ENCODE measurements around the gene TSSK3. TPM values are rescaled to one million over a fixed set of nuclear protein-coding genes. Genes with fewer than 3 reads are reported as not detected.

The TSSK3 gene
- total RNA-seq, 2 donors from 2014 or later = 0.63 to 0.70 TPM

- no peaks in the 10 kb centered on the region for H3K27me3 ChIP-seq
- H3K9me3 ChIP-seq = no peaks in the 10 kb centered on the region
- H3K36me3 ChIP-seq = peaks cover 47% of the 10 kb centered on the region
- TF ChIP-seq CTCF (IDR thresholded peaks at IDR 0.05) = no peak
- no peak for DNase-seq (ENCODE audit: low spot score)
- H3K27ac ChIP-seq = no peak overlapping the region
- H3K4me1 ChIP-seq = peaks cover 0 to 10% of the 10 kb centered on the region in 2 donors
- H3K4me3 ChIP-seq = no peak overlapping the region
Observed at GRCh38 chr1:32329931-32330466, 32.3 kb upstream of the TSSK3 start.

- H3K36me3 ChIP-seq = peaks cover 47% of the 10 kb centered on the region
Observed at GRCh38 chr1:32330558-32331151, 31.7 kb upstream of the TSSK3 start.

GRCh38 chr1:32331549-32331948, 30.8 kb upstream of the TSSK3 start:
- Histone ChIP-seq H3K4me1 (peaks cover 0 to 19% of the 10 kb centered on the region in 2 donors), H3K27me3 (no peaks in the 10 kb centered on the region), H3K4me3 (no peak overlapping the region), H3K9me3 (no peaks in the 10 kb centered on the region), H3K27ac (no peak overlapping the region), H3K36me3 (peaks cover 47% of the 10 kb centered on the region)
- TF ChIP-seq CTCF (IDR thresholded peaks at IDR 0.05) = no peak
- DNase-seq (ENCODE audit: low spot score) = no peak

More at GRCh38 chr1:32330558-32331151, 31.7 kb upstream of the TSSK3 start:
- TF ChIP-seq CTCF (IDR thresholded peaks at IDR 0.05) = no peak
- Histone ChIP-seq H3K27me3 (no peaks in the 10 kb centered on the region), H3K4me3 (no peak overlapping the region), H3K4me1 (peaks cover 0 to 15% of the 10 kb centered on the region in 2 donors), H3K9me3 (no peaks in the 10 kb centered on the region), H3K27ac (no peak overlapping the region)
- no peak for DNase-seq (ENCODE audit: low spot score)

GRCh38 chr1:32332290-32333079, 29.9 kb upstream of the TSSK3 start:
- no peak for TF ChIP-seq CTCF (IDR thresholded peaks at IDR 0.05)
- H3K27ac ChIP-seq = no peak overlapping the region
- H3K36me3 ChIP-seq = peaks cover 38% of the 10 kb centered on the region
- no peaks in the 10 kb centered on the region for H3K9me3 ChIP-seq
- no peak for DNase-seq (ENCODE audit: low spot score)
- H3K4me1 ChIP-seq = peaks cover 0 to 28% of the 10 kb centered on the region in 2 donors
- no peak overlapping the region for H3K4me3 ChIP-seq
- no peaks in the 10 kb centered on the region for H3K27me3 ChIP-seq

- TF ChIP-seq CTCF (IDR thresholded peaks at IDR 0.05) = no peak
- Histone ChIP-seq H3K36me3 (peaks cover 29% of the 10 kb centered on the region), H3K4me3 (no peak overlapping the region)
Observed at GRCh38 chr1:32333251-32333963, 28.9 kb upstream of the TSSK3 start.

More at GRCh38 chr1:32333251-32333963, 28.9 kb upstream of the TSSK3 start:
- H3K9me3 ChIP-seq = no peaks in the 10 kb centered on the region
- peaks cover 0 to 37% of the 10 kb centered on the region in 2 donors for H3K4me1 ChIP-seq
- DNase-seq (ENCODE audit: low spot score) = no peak
- H3K27ac ChIP-seq = no peak overlapping the region
- H3K27me3 ChIP-seq = no peaks in the 10 kb centered on the region
